Muscle layer of colon (tissue), 2 donors: ENCODE measurements around the gene NTF4.

ENCODE experiments used
- H3K27ac ChIP-seq: one replicate; pipeline ENCODE4 v1.7.0; 2013; ENCODE audit warnings: low read depth, mild to moderate bottlenecking, low read length, moderate library complexity
- H3K27me3 ChIP-seq, 2 donors: one replicate each; pipeline ENCODE4 v1.7.0; 2013; ENCODE audit warnings: low read length in 2 of 2, mild to moderate bottlenecking in 2 of 2; ENCODE audit not compliant: insufficient read depth in 2 of 2, control insufficient read depth in 1 of 2
- H3K36me3 ChIP-seq: one replicate; pipeline ENCODE4 v1.7.0; 2013; ENCODE audit warnings: mild to moderate bottlenecking, low read length; ENCODE audit not compliant: insufficient read depth
- H3K4me1 ChIP-seq: one replicate; pipeline ENCODE4 v1.7.0; 2013; ENCODE audit warnings: mild to moderate bottlenecking, low read length; ENCODE audit not compliant: insufficient read depth
- H3K4me3 ChIP-seq, 2 donors: one replicate each; pipeline ENCODE4 v1.7.0; 2013; ENCODE audit warnings: low read length in 2 of 2, low read depth in 1 of 2, mild to moderate bottlenecking in 1 of 2, moderate library complexity in 1 of 2
- H3K9ac ChIP-seq: one replicate; pipeline ENCODE4 v1.7.0; 2013; ENCODE audit warnings: low read length
- H3K9me3 ChIP-seq: one replicate; pipeline ENCODE4 v1.7.0; 2013; ENCODE audit warnings: mild to moderate bottlenecking, low read length
- donor health status: abdominal sarcoma.
- donor health status: Adenocarcinoma of cecum.

Gene NTF4

GRCh38 chr19:49103331-49104085 lies 38.9 kb upstream of the NTF4 start:
- Histone ChIP-seq H3K4me1 (no peaks in the 10 kb centered on the region), H3K4me3 (no peak overlapping the region), H3K9me3 (no peaks in the 10 kb centered on the region), H3K36me3 (peaks cover 73% of the 10 kb centered on the region), H3K9ac (no peak overlapping the region), H3K27me3 (no peaks in the 10 kb centered on the region), H3K27ac (no peak overlapping the region)

- Histone ChIP-seq H3K27me3 (no peaks in the 10 kb centered on the region), H3K4me1 (peaks cover 4% of the 10 kb centered on the region), H3K4me3 (no peak overlapping the region), H3K9me3 (no peaks in the 10 kb centered on the region), H3K36me3 (peaks cover 84% of the 10 kb centered on the region), H3K9ac (no peak overlapping the region), H3K27ac (no peak overlapping the region)
Measured at GRCh38 chr19:49102303-49102702, 37.7 kb upstream of the NTF4 start.

GRCh38 chr19:49101160-49101559 lies 36.5 kb upstream of the NTF4 start:
- H3K9ac ChIP-seq: no peak overlapping the region
- H3K9me3 ChIP-seq: no peaks in the 10 kb centered on the region
- H3K4me1 ChIP-seq: peaks cover 4% of the 10 kb centered on the region
- peaks cover 82% of the 10 kb centered on the region for H3K36me3 ChIP-seq
- H3K27me3 ChIP-seq: no peaks in the 10 kb centered on the region
- no peak overlapping the region for H3K4me3 ChIP-seq
- H3K27ac ChIP-seq: no peak overlapping the region

- Histone ChIP-seq H3K27me3 (no peaks in the 10 kb centered on the region), H3K4me1 (peaks cover 4% of the 10 kb centered on the region), H3K36me3 (peaks cover 71% of the 10 kb centered on the region), H3K9me3 (no peaks in the 10 kb centered on the region), H3K27ac (no peak overlapping the region), H3K9ac (no peak overlapping the region), H3K4me3 (no peak overlapping the region)
Measured at GRCh38 chr19:49098795-49099194, 34.2 kb upstream of the NTF4 start.

GRCh38 chr19:49097453-49098288 lies 33.1 kb upstream of the NTF4 start:
- Histone ChIP-seq H3K4me1 (peaks cover 4% of the 10 kb centered on the region), H3K9ac (no peak overlapping the region), H3K36me3 (peaks cover 68% of the 10 kb centered on the region), H3K27me3 (no peaks in the 10 kb centered on the region), H3K4me3 (no peak overlapping the region), H3K27ac (no peak overlapping the region), H3K9me3 (no peaks in the 10 kb centered on the region)

GRCh38 chr19:49094505-49095482 lies 30.2 kb upstream of the NTF4 start:
- H3K9me3 ChIP-seq: no peaks in the 10 kb centered on the region
- H3K4me3 ChIP-seq: no peak overlapping the region
- peaks cover 68% of the 10 kb centered on the region for H3K36me3 ChIP-seq
- no peaks in the 10 kb centered on the region for H3K27me3 ChIP-seq
- no peak overlapping the region for H3K9ac ChIP-seq
- H3K4me1 ChIP-seq: peaks cover 4% of the 10 kb centered on the region
- no peak overlapping the region for H3K27ac ChIP-seq

- Histone ChIP-seq H3K4me3 (no peak overlapping the region), H3K27me3 (no peaks in the 10 kb centered on the region), H3K4me1 (peaks cover 10% of the 10 kb centered on the region), H3K9ac (no peak overlapping the region), H3K27ac (no peak overlapping the region), H3K36me3 (peaks cover 62% of the 10 kb centered on the region), H3K9me3 (no peaks in the 10 kb centered on the region)
Measured at GRCh38 chr19:49092686-49093085, 28.1 kb upstream of the NTF4 start.

- no peak overlapping the region for H3K4me3 ChIP-seq
- no peak overlapping the region for H3K9ac ChIP-seq
- H3K9me3 ChIP-seq: no peaks in the 10 kb centered on the region
- no peak overlapping the region for H3K27ac ChIP-seq
- no peaks in the 10 kb centered on the region for H3K27me3 ChIP-seq
- H3K4me1 ChIP-seq: peaks cover 16% of the 10 kb centered on the region
- H3K36me3 ChIP-seq: peaks cover 58% of the 10 kb centered on the region
Measured at GRCh38 chr19:49091391-49092038, 26.9 kb upstream of the NTF4 start.

GRCh38 chr19:49086296-49086695 lies 21.7 kb upstream of the NTF4 start:
- Histone ChIP-seq H3K9ac (peak overlapping the region; percentile 57), H3K36me3 (peaks cover 33% of the 10 kb centered on the region), H3K4me1 (peaks cover 22% of the 10 kb centered on the region), H3K4me3 (peak overlapping the region; percentile 86 to 95), H3K9me3 (no peaks in the 10 kb centered on the region), H3K27ac (peak overlapping the region; percentile 96), H3K27me3 (no peaks in the 10 kb centered on the region)

- H3K9me3 ChIP-seq: no peaks in the 10 kb centered on the region
- no peaks in the 10 kb centered on the region for H3K27me3 ChIP-seq
- H3K27ac ChIP-seq: peak overlapping the region; percentile 96
- peaks cover 22% of the 10 kb centered on the region for H3K4me1 ChIP-seq
- H3K36me3 ChIP-seq: peaks cover 29% of the 10 kb centered on the region
- peak overlapping the region; percentile 57 for H3K9ac ChIP-seq
- peak overlapping the region; percentile 86 to 95 for H3K4me3 ChIP-seq
Measured at GRCh38 chr19:49085868-49086232, 21.2 kb upstream of the NTF4 start.
